Endothelial cell of umbilical vein (primary cell): Measurements from ENCODE around the gene P2RY6. TPM values are rescaled to one million over a fixed set of nuclear protein-coding genes. Genes with fewer than 3 reads are reported as not detected.

Experiments
- BruUV-seq: library from RNA; stranded (reverse); fragments of 400-500 nt; replicated peaks from 2 replicates; lab custom pipeline; 2021; lab: Mats Ljungman, UMichigan
- CTCF ChIA-PET: fragments of 300-600, 350-600 bp; sonication (Branson Sonifier 250); formaldehyde crosslinking; loops from one replicate; lab custom pipeline; 2021; ENCODE audit warnings: antibody characterized with exemption, inconsistent platforms; lab: Charles Lee
- POLR2A ChIA-PET: fragments of 300-600, 350-600 bp; sonication (Branson Sonifier 250); formaldehyde crosslinking; loops from one replicate; lab custom pipeline; 2021; ENCODE audit warnings: antibody characterized with exemption, inconsistent platforms; lab: Charles Lee
- DNase-seq: peaks from one replicate; pipeline ENCODE4 v3.0.0-alpha.2; 2011; ENCODE audit warnings: low read depth, low spot score
- FAIRE-seq: peaks from 2 replicates; lab custom pipeline; 2011; peaks lifted over from hg19 to GRCh38; lab: Jason Lieb, UNC
- H2AFZ ChIP-seq: 2 replicates; pipeline ENCODE4 v1.6.0; 2012; ENCODE audit warnings: low read depth, low read length, control low read depth, inconsistent platforms
- H3K27ac ChIP-seq: 2 replicates; pipeline ENCODE4 v1.5.1; 2011; ENCODE audit warnings: low read depth, mild to moderate bottlenecking, control low read depth, low read length, moderate library complexity; ENCODE audit not compliant: insufficient read depth
- H3K27me3 ChIP-seq, 2 experiments: 2 replicates each; pipeline versions ENCODE4 v1.6.0 to v1.6.1; 2011; ENCODE audit warnings: low read length in 2 of 2, mixed read lengths in 1 of 2; ENCODE audit not compliant: control insufficient read depth in 2 of 2, insufficient read depth in 2 of 2
- H3K36me3 ChIP-seq, 2 experiments: 2 replicates in 1 of 2; 3 replicates in 1 of 2; pipeline ENCODE4 v1.5.1; 2011; ENCODE audit warnings: low read length in 2 of 2, mild to moderate bottlenecking in 1 of 2, moderate library complexity in 1 of 2; ENCODE audit not compliant: control insufficient read depth in 2 of 2, insufficient read depth in 2 of 2; ENCODE audit errors: extremely low read depth in 1 of 2
- H3K4me1 ChIP-seq: 3 replicates; pipeline ENCODE4 v1.5.1; 2011; ENCODE audit warnings: mild to moderate bottlenecking, low read length; ENCODE audit not compliant: control insufficient read depth, insufficient read depth; ENCODE audit errors: extremely low read depth
- H3K4me2 ChIP-seq: 2 replicates; pipeline ENCODE4 v1.6.1; 2011; ENCODE audit warnings: low read length, control low read depth, mixed read lengths; ENCODE audit not compliant: insufficient read depth
- H3K4me3 ChIP-seq, 3 experiments: fragments of 200-600 bp in 1 of 3; sonication (generic), shearing (Covaris generic) in 1 of 3; replicated peaks in 1 of 3; 2 replicates each; pipeline ENCODE4 v1.5.1; 2011 to 2016; ENCODE audit warnings: control low read depth in 3 of 3, low read length in 3 of 3, mild to moderate bottlenecking in 2 of 3, inconsistent platforms in 1 of 3, low read depth in 1 of 3, moderate library complexity in 1 of 3; ENCODE audit not compliant: insufficient read depth in 1 of 3
- H3K79me2 ChIP-seq: 2 replicates; pipeline ENCODE4 v1.6.0; 2012; ENCODE audit warnings: low read length, inconsistent platforms; ENCODE audit not compliant: control insufficient read depth, insufficient read depth
- H3K9ac ChIP-seq: replicated peaks from 2 replicates; pipeline ENCODE3; 2011; ENCODE audit warnings: low read length, control low read depth; ENCODE audit not compliant: insufficient read depth; ENCODE audit errors: extremely low read depth
- H3K9me1 ChIP-seq: replicated peaks from 3 replicates; pipeline ENCODE4 v1.6.0; 2011; ENCODE audit warnings: mild to moderate bottlenecking, low read length; ENCODE audit not compliant: control insufficient read depth, insufficient read depth; ENCODE audit errors: extremely low read depth
- H3K9me3 ChIP-seq: replicated peaks from 2 replicates; pipeline ENCODE4 v1.5.1; 2012; ENCODE audit warnings: low read length, inconsistent platforms; ENCODE audit not compliant: control insufficient read depth, insufficient read depth
- H4K20me1 ChIP-seq: replicated peaks from 2 replicates; pipeline ENCODE3; 2011; ENCODE audit warnings: mild to moderate bottlenecking, low read length; ENCODE audit not compliant: control insufficient read depth, insufficient read depth; ENCODE audit errors: extremely low read depth
- CTCF ChIP-seq, 2 donors: IDR thresholded peaks; 1 replicate in 1 of 2; 2 replicates in 1 of 2; pipeline ENCODE4 v1.5.1; 2011; ENCODE audit warnings: low read length in 2 of 2, mild to moderate bottlenecking in 2 of 2, moderate library complexity in 2 of 2, control low read depth in 1 of 2, inconsistent platforms in 1 of 2, low read depth in 1 of 2; ENCODE audit not compliant: insufficient read depth in 1 of 2; ENCODE audit errors: extremely low read depth in 1 of 2
- EZH2 ChIP-seq: IDR thresholded peaks from 2 replicates; pipeline ENCODE4 v1.6.1; 2012; ENCODE audit warnings: borderline replicate concordance, low read depth, mild to moderate bottlenecking, moderate library complexity, low read length, inconsistent platforms; ENCODE audit not compliant: severe bottlenecking
- FOS ChIP-seq: IDR thresholded peaks from 2 replicates; pipeline ENCODE4 v1.6.1; 2011; ENCODE audit warnings: mild to moderate bottlenecking, low read length, moderate library complexity, borderline replicate concordance; ENCODE audit not compliant: insufficient read depth
- GATA2 ChIP-seq: IDR thresholded peaks from 2 replicates; pipeline ENCODE4 v1.7.0; 2011; ENCODE audit warnings: low read depth, mild to moderate bottlenecking, moderate library complexity, mixed read lengths, low read length; ENCODE audit not compliant: insufficient read length, insufficient read depth
- JUN ChIP-seq: IDR thresholded peaks from 2 replicates; pipeline ENCODE4 v1.6.1; 2011; ENCODE audit warnings: borderline replicate concordance, low read depth; ENCODE audit not compliant: insufficient read length, insufficient read depth
- MAX ChIP-seq: IDR thresholded peaks from 2 replicates; pipeline ENCODE4 v1.6.1; 2011; ENCODE audit not compliant: insufficient read depth, insufficient read length
- MYC ChIP-seq: IDR thresholded peaks from one replicate; pipeline ENCODE4 v1.6.1; 2011; ENCODE audit warnings: mild to moderate bottlenecking, low read depth, low read length
- POLR2A ChIP-seq: IDR thresholded peaks from 2 replicates; pipeline ENCODE4 v1.6.1; 2012; ENCODE audit warnings: low read depth, mild to moderate bottlenecking, control low read depth, low read length
- POLR2AphosphoS5 ChIP-seq: IDR thresholded peaks from 2 replicates; pipeline ENCODE4 v1.6.1; 2012; ENCODE audit warnings: low read depth, mild to moderate bottlenecking, control low read depth, low read length, moderate library complexity; ENCODE audit not compliant: insufficient read depth
- dilution Hi-C: fragments of 300-500 bp; cut with MboI; formaldehyde crosslinking; loops from one replicate; pipeline ENCODE4 v1.15.0; 2019; ENCODE audit warnings: low sequenced_read_pairs; ENCODE audit not compliant: extremely low pct_ligation_motif_present
- intact Hi-C: fragments of 100-400 bp; cut with micrococcal nuclease; formaldehyde crosslinking; loops from one replicate; pipeline ENCODE4 v1.10.0; 2022
- polyA plus RNA-seq, 4 experiments: library from polyadenylated mRNA; depleted of rRNA in 3 of 4; stranded (reverse) in 3 of 4; unstranded in 1 of 4; fragments of >200 nt; gene quantifications; 2 replicates each; pipeline versions ENCODE4 v1.2.1 to v1.2.3, GENCODE V29; 2011 to 2012; ENCODE audit warnings: missing spikeins in 1 of 4
- total RNA-seq: library from RNA; stranded (reverse); gene quantifications from 2 replicates; pipeline ENCODE4 v1.2.3, GENCODE V29; 2021

P2RY6 gene
- total and polyA plus RNA-seq, 2 donors (not counting 3 experiments of a cell fraction or from before 2014, with no cell fraction given): 0.47 TPM; not detected in 1

- no peak for TF ChIP-seq MYC
- no peak for TF ChIP-seq FOS
- TF ChIP-seq POLR2AphosphoS5: no peak
- TF ChIP-seq EZH2: no peak
- TF ChIP-seq MAX: no peak
- TF ChIP-seq POLR2A: no peak
- no peak for TF ChIP-seq CTCF (IDR thresholded peaks at IDR 0.05; ENCODE audit: extremely low read depth in 1 of 2, insufficient read depth in 1 of 2, low read depth in 1 of 2, low read length in 2 of 2)
- no peak for TF ChIP-seq JUN
- TF ChIP-seq GATA2: no peak
- no peak overlapping the region for H2AFZ ChIP-seq
- H3K4me3 ChIP-seq: no peak overlapping the region
- DNase-seq (no peak), FAIRE-seq (no peak)
- H3K9ac ChIP-seq: no peak overlapping the region
- no peak overlapping the region for H3K27ac ChIP-seq
- H3K4me1 ChIP-seq: peaks cover 4% of the 10 kb centered on the region
- no peaks in the 10 kb centered on the region for H3K9me3 ChIP-seq
- H4K20me1 ChIP-seq: no peaks in the 10 kb centered on the region
- CTCF ChIA-PET: interaction anchor here (0.9 to 1.2 kb wide), 2 partner anchors 16 to 36 kb away, joined by 3 to 8 read pairs; no protein-coding TSS in a partner anchor
- no peaks in the 10 kb centered on the region for H3K79me2 ChIP-seq
- H3K4me2 ChIP-seq: no peak overlapping the region
- H3K36me3 ChIP-seq: no peaks in the 10 kb centered on the region
- BruUV-seq: no TSS peak
- POLR2A ChIA-PET: no interaction called here
- intact Hi-C loops: no loop called here
- H3K27me3 ChIP-seq: no peaks in the 10 kb centered on the region
- no peaks in the 10 kb centered on the region for H3K9me1 ChIP-seq
- dilution Hi-C loops: no loop called here
Measured at GRCh38 chr11:73252577-73253191, 19.5 kb upstream of the P2RY6 start.
